Stimulated activated CD8-positive, alpha-beta memory T cell treated with anti-CD3 and anti-CD28 coated beads, Interleukin-15, amount 100 ng/mL, for 1 hour (primary cell): Measurements from ENCODE around the gene SVIP.

Experiments
- DNase-seq: peaks from one replicate; pipeline ENCODE4 v3.0.0-alpha.2; 2020; ENCODE audit warnings: low read depth

SVIP gene, protein sequence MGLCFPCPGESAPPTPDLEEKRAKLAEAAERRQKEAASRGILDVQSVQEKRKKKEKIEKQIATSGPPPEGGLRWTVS

DNA sequence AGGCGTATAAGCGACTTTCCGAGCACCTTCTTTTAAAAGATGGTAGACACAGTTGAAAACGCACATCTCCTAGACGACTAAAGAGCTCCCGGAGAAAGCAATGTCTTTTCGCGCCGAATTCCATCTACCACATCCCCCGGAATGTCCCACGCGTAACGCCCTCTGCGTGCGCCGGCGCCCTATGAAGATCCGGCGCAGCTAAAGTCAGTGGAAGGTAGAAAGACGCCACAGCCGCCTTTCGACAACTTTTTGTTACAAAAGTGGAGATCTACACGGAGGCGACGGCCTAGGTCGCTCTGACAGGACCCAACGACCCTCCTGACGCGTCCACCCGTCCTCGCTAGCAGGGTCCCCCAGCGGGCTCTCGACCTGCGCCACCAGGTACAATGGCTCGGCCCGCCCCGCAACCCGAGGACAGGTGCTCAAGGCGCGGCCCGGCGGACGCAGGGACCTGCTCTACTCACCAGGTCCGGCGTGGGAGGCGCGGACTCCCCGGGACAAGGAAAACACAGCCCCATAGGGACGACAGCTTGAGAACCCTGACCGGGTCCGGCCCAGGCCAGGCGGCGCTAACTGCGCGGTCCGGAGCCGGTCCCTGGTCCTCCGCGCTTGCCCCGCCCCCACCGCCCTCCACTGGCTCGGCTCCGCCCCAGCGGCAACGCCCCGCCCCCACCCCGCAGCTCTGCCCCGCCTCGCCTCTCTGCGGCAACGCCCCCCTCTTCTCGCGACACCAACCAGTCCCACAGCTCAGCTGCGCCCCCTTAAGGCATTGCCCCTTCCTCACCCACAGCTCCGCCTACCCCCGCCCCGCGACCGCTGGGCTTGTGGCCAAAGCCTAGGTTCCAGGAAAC is at the start of gene SVIP:
Gene SVIP (minus strand): TSS at position 571 of the 851 bp plus-strand sequence. CDS start 53 bp downstream, at position 518.
- peak; percentile 89 for DNase-seq

DNA sequence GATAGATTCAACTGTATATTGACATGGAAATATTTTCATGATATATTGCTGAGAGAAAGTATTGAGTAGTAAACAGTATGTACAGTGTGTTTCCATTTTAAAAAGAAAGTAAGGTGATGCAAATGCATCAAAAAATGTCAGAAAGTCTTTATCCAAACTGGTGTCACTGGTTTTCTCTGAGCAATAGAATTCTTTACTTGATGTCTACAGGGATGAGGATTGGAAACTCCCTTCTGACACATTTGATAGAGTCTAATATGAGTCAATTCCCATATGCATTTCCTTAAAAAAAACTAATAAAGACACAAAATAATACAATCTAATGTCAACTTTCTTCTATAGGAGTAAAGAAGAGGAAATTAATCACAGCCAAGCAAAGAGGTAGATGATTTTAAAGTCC is 49.0 kb upstream of the SVIP start:
- no peak for DNase-seq

DNA sequence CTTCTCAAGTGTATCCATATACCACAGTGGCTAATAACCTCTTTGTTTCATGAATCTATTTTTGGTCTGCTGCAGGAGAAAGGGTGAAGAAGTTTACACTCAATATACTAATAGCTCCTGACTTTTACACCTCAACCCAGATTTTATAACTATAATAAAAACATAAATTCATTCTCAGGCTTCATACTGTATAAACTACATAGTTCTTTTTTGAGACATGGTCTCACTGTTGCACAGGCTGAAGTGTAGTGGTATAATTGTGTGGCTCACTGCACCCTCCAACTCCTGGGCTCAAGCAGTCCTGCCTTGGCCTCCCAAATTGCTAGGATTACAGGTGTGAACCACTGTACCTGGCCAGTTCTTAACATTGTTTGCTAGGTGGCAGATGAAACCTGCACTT is 48.4 kb upstream of the SVIP start:
- no peak for DNase-seq

- DNase-seq = peak; percentile 35
These were observed 46.4 kb upstream of the SVIP start for GRCh38 chr11:22875869-22876473.

- DNase-seq = no peak
These were observed 39.7 kb upstream of the SVIP start for GRCh38 chr11:22869325-22869724.

DNA sequence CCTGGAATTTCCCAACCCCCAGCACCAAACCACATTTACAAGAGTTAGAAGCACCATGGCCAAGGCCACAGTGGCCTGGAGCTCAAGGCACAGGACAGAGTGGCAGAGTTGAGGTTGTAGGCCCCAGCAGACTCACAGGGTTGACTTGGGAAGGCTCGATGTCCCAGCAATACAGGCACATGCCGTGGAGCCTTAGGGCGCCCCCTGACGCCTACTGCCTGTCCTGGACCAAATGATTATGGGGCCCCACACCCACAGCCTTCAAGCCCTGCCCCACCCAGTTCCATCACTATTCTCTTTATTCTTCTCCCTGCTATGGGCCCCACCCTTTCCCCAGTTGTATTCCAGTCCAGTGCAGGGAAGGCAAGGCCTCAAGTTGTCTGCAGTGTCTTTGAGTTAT is 30.6 kb upstream of the SVIP start, which contains the start of gene CCDC179:
Gene CCDC179 (minus strand): TSS at position 234 of the 400 bp plus-strand sequence. CDS start 53 bp downstream, at position 181.
- DNase-seq = no peak

- DNase-seq = no peak
These were observed 30.2 kb upstream of the SVIP start for GRCh38 chr11:22859756-22860155.

DNA sequence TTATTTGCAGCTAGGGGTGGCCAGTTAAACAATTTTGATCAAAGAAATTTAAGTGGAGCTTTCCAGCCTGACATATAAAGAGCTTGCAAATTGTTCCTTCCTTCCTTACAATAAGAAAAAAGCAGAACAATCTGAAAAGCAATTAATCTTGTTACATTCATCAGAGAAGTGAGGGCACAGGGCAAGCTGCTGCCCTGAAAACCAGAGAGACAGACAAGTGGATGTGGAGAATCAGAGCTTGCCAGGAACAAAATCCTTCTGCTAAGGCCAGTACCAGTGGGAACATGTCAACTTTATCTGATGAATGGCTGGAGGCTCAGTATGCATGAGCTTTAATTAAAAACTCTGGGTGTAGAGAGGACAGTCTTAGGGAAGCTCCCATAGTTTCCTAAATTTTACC is 21.9 kb upstream of the SVIP start:
- DNase-seq = no peak

DNA sequence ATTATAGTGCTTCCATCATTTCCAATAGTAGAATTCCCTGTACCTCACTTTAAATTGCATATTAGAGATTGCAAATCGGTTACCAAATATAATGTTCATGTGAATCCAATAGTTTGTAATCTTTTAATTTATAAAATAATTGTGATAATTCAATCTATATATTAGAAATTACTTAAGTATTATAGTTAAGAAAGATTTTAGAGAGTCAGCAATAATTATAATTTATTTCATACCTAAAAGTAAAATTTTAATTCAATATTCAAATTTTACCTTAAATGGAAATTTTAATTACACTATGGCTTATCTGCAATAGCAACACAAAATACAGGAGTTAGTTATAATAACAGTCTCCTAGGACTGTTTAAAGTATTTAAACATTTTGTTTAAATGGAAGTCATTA is 17.1 kb upstream of the SVIP start:
- no peak for DNase-seq

DNA sequence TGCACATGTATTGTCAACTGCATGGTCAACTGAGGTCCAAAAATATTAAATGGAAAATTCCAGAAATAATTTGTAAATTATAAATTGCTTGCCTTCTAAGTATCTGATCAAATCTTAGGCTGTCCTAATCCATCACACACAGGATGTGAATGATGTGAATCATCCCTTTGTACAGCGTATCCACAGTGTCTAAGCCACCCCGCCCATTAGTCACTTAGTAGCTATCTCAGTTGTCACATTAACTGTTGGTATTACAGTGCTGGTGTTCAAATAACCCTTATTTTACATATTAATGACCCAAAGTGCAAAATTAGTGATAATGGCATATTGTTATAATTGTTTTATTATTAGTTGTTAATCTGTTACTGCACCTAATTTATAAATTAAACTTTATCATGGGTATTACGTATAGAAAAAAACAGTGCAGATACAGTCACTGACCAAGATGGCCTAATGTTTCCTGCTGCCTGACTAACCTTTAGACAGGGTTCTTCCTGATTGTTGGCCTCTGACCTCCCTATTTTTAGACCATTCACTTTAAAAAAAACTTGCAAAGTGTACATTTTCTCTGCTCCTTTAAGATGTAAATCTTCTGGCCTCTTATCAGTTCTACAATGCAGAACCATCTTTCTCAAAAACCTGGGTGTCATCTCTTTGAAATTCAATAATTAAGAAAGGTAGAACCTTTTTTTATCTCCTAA is 2.9 kb upstream of the SVIP start:
- DNase-seq = no peak

GRCh38 chr11:22830082-22830414 is 447 bp upstream of the SVIP start:
- no peak for DNase-seq

- DNase-seq = no peak
These were observed 1.2 kb downstream of the SVIP start for GRCh38 chr11:22828373-22828772.

- no peak for DNase-seq
These were observed 7.4 kb downstream of the SVIP start for GRCh38 chr11:22822203-22822602.

- no peak for DNase-seq
These were observed 19.7 kb downstream of the SVIP start for GRCh38 chr11:22809893-22810292.

GRCh38 chr11:22808571-22809197 is 20.9 kb downstream of the SVIP start:
- DNase-seq = no peak

GRCh38 chr11:22807855-22808570 is 21.6 kb downstream of the SVIP start:
- no peak for DNase-seq

- no peak for DNase-seq
These were observed 22.2 kb downstream of the SVIP start for GRCh38 chr11:22807391-22807790.

DNA sequence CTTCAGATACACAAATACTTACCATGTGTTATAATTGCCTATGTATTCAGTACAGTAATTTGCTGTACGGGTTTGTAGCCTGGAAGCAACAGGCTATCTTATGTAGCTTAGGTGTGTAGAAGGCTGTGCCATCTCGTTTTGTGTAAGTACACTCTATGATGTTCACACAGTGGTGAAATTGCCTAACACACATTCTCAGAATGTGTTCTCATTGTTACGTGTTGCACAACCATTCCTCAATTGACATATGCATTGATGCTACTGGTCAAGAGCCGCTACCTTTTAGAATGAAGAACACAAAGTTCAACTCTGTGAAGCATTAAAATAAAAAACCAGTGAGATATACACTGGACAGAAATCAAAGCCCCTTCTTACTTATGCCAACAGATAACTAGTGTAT is 26.7 kb downstream of the SVIP start:
- DNase-seq = no peak

DNA sequence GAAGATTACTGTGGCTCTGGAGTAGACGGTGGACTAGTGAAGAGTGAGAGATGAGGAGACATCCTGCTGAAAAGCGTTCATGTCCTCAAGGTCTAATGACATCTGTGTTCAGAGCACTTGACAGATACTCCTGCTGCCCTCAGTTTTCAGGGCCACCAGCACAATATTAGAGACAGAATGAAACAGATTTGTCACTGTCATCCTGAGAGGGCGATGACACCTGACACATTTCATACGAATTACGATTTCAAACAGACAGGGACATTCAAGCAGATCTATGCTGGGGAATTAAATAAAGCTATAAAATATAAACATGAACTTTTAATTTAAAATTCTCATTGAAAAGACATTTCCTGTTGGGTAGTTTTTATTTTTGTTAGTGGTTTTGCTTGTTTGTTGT is 29.1 kb downstream of the SVIP start:
- DNase-seq = no peak

DNA sequence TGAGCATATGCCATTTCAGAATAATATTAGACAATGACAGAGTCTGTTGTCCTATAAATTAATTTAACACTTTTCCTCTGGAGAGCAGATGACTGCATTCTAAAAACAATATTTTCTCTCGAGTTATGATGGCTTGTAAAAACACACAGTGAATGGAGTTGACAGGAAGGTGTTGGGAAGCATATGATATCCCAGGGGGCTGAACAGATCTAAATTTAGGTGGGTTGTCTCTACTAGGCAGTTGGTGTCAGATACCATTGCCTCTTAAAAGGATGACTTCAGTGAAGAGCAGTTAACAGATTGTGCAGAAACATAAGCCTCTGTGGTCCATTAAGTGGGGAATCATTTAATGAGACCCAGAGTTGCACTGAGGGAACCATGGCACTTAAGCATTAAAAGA is 30.7 kb downstream of the SVIP start:
- DNase-seq = no peak

- DNase-seq = no peak
These were observed 32.6 kb downstream of the SVIP start for GRCh38 chr11:22797047-22797446.

DNA sequence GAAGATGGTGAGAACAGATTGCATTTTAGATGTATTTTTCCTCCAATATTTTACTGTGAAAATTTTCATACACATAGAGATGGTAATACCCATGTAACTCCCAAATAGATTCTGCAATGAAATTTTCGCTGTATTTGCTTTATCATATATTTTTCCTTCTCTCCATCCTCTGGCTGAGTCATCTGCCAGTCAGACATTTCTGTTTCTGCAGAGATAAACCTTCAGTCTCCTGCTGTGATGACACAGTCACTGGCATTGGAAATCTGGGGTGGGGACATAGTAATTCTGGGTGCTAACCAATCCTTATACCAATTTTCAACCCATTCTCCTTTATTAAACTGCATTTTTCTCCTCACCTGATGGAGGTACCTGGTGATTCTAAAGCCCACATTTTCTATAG is 33.7 kb downstream of the SVIP start:
- no peak for DNase-seq
